K562 (cell line): ENCODE results near the gene RXRA. TPM values are rescaled to one million over a fixed set of nuclear protein-coding genes. Genes with fewer than 3 reads are reported as not detected.

Source experiments
- ATAC-seq: fragments of 200-7000 bp; cut with Tn5 transposase; 3 replicates; pipeline ENCODE4 v1.9.1; 2020; ENCODE audit warnings: moderate library complexity
- BruUV-seq: library from RNA; stranded (reverse); fragments of 400-500 nt; replicated peaks from 2 replicates; lab custom pipeline; 2021; lab: Mats Ljungman, UMichigan
- CTCF ChIA-PET: fragments of 300-600 bp; formaldehyde crosslinking; extraction: SDS; loops from one replicate; lab custom pipeline; 2021; ENCODE audit warnings: low intra/inter-chr PET ratio; lab: Yijun Ruan, JAX
- POLR2A ChIA-PET: fragments of 300-600, 350-650 bp; sonication (Branson Sonifier 250); formaldehyde crosslinking; extraction: SDS; loops from one replicate; lab custom pipeline; 2021; ENCODE audit warnings: antibody characterized with exemption, inconsistent platforms; lab: Yijun Ruan, JAX
- DNase-seq, 4 experiments: peaks; one replicate each; pipeline versions ENCODE4 v3.0.0 to v3.0.0-alpha.2; 2011 to 2018; ENCODE audit warnings: low spot score in 3 of 4, mixed read lengths in 3 of 4; ENCODE audit errors: extremely low read depth in 1 of 4
- FAIRE-seq: peaks from 2 replicates; lab custom pipeline; 2011; peaks lifted over from hg19 to GRCh38; lab: Jason Lieb, UNC
- H2AFZ ChIP-seq: 2 replicates; pipeline ENCODE4 v1.6.0; 2011; ENCODE audit warnings: low read depth, low read length, control low read depth, inconsistent platforms
- H3K27ac ChIP-seq: fragments of 200-600 bp; 3 replicates; pipeline ENCODE4 v1.8.0; 2011; ENCODE audit warnings: low read depth, mild to moderate bottlenecking, control low read depth, inconsistent platforms, low read length, moderate library complexity, mixed read lengths; ENCODE audit errors: extremely low read depth
- H3K27me3 ChIP-seq, 2 experiments: fragments of 300-600 bp in 1 of 2; 2 replicates in 1 of 2; 3 replicates in 1 of 2; pipeline versions ENCODE4 v1.6.0 to v1.8.0; 2011; ENCODE audit warnings: inconsistent platforms in 2 of 2, low read length in 2 of 2, mild to moderate bottlenecking in 1 of 2, mixed read lengths in 1 of 2, moderate library complexity in 1 of 2; ENCODE audit not compliant: control insufficient read depth in 2 of 2, insufficient read depth in 2 of 2
- H3K36me3 ChIP-seq: fragments of 300-600 bp; 3 replicates; pipeline ENCODE4 v1.8.0; 2011; ENCODE audit warnings: mild to moderate bottlenecking, low read length, inconsistent platforms; ENCODE audit not compliant: control insufficient read depth, insufficient read depth
- H3K4me1 ChIP-seq, 2 experiments: fragments of 200-600 bp in 1 of 2; replicated peaks in 1 of 2; 2 replicates in 1 of 2; 3 replicates in 1 of 2; pipeline versions ENCODE4 v1.5.1 to v1.8.0; 2011; ENCODE audit warnings: inconsistent platforms in 2 of 2, low read length in 2 of 2, mild to moderate bottlenecking in 1 of 2, mixed read lengths in 1 of 2, moderate library complexity in 1 of 2; ENCODE audit not compliant: control insufficient read depth in 2 of 2, insufficient read depth in 2 of 2
- H3K4me2 ChIP-seq: 2 replicates; pipeline ENCODE4 v1.6.1; 2011; ENCODE audit warnings: low read length, control low read depth, inconsistent platforms, mixed read lengths; ENCODE audit not compliant: insufficient read depth
- H3K4me3 ChIP-seq: fragments of 200-600 bp; sonication (generic), shearing (Covaris generic); 2 replicates; pipeline ENCODE4 v1.5.1; 2016; ENCODE audit warnings: control low read depth, inconsistent platforms
- H3K79me2 ChIP-seq: fragments of 200-600 bp; 3 replicates; pipeline ENCODE4 v1.8.0; 2011; ENCODE audit warnings: low read length, inconsistent platforms; ENCODE audit not compliant: control insufficient read depth, insufficient read depth
- H3K9ac ChIP-seq, 2 experiments: 2 replicates each; pipeline versions ENCODE4 v1.6.0 to v1.6.1; 2011; ENCODE audit warnings: low read depth in 2 of 2, low read length in 2 of 2, control low read depth in 1 of 2, inconsistent platforms in 1 of 2, mild to moderate bottlenecking in 1 of 2, mixed read lengths in 1 of 2; ENCODE audit not compliant: insufficient read depth in 1 of 2
- H3K9me1 ChIP-seq: one replicate; pipeline ENCODE4 v1.6.0; 2011; ENCODE audit warnings: inconsistent platforms, mild to moderate bottlenecking, low read length, moderate library complexity; ENCODE audit not compliant: control insufficient read depth, insufficient read depth
- H3K9me3 ChIP-seq: replicated peaks from 2 replicates; pipeline ENCODE4 v1.5.1; 2011; ENCODE audit warnings: low read depth, low read length, inconsistent platforms; ENCODE audit not compliant: control insufficient read depth, insufficient read depth
- H4K20me1 ChIP-seq: replicated peaks from 2 replicates; pipeline ENCODE4 v1.6.1; 2011; ENCODE audit warnings: low read length, inconsistent platforms, mixed read lengths; ENCODE audit not compliant: control insufficient read depth, insufficient read depth
- CHD2 ChIP-seq: IDR thresholded peaks from 2 replicates; pipeline ENCODE4 v1.6.1; 2011; ENCODE audit warnings: low read depth, low read length
- CUX1 ChIP-seq: fragments of 200-800 bp; sonication (Bioruptor generic); IDR thresholded peaks from 2 replicates; pipeline ENCODE4 v1.6.1; 2016; ENCODE audit warnings: missing genetic modification characterization, missing compliant biosample characterization
- GATAD2B ChIP-seq: fragments of 450-650 bp; IDR thresholded peaks from 2 replicates; pipeline ENCODE4 v1.6.1; 2017; ENCODE audit warnings: mild to moderate bottlenecking, borderline replicate concordance
- ZNF24 ChIP-seq: fragments of 450-650 bp; IDR thresholded peaks from 2 replicates; pipeline ENCODE4 v1.6.1; 2016
- ZNF717 ChIP-seq: fragments of 250-450 bp; sonication (Bioruptor Pico); IDR thresholded peaks from 2 replicates; pipeline ENCODE4 v1.5.0; 2021
- WGBS: fragments of 100-300 bp; shearing (Covaris generic); methylation state at CpG from one replicate; pipeline ENCODE4 v1.1.6; 2016; ENCODE audit warnings: low coverage, mixed read lengths; ENCODE audit not compliant: insufficient coverage; ENCODE audit errors: missing lambda C conversion rate; 5-methylcytosine and 5-hydroxymethylcytosine counted together
- in situ Hi-C: fragments of 300-500 bp; cut with MboI; formaldehyde crosslinking; loops from 4 replicates; pipeline ENCODE4 v1.15.0; 2018; ENCODE audit warnings: inconsistent platforms, mixed read lengths
- intact Hi-C: fragments of 100-400 bp; cut with micrococcal nuclease; formaldehyde crosslinking; loops from 2 replicates; pipeline ENCODE4 v1.14.2; 2022
- polyA plus RNA-seq, 8 experiments: library from polyadenylated mRNA; depleted of rRNA in 4 of 8; stranded (reverse) in 5 of 8; unstranded in 3 of 8; fragments of >200 nt; fragmentation: Nextera tagmentation in 2 of 8; fragmentation: Illumina TruSeq in 1 of 8; extraction: Ambion mirVana in 2 of 8; extraction: Trizol in 1 of 8; gene quantifications; 2 replicates each; pipeline versions ENCODE4 v1.2.1 to v1.2.3, GENCODE V29; 2011 to 2014; ENCODE audit warnings: inconsistent platforms in 1 of 8, missing spikeins in 1 of 8
- total RNA-seq, 7 experiments: library from RNA; depleted of rRNA in 6 of 7; stranded (reverse); fragments of >200 nt in 6 of 7; fragmentation: Illumina TruSeq in 2 of 7; extraction: Trizol in 2 of 7; gene quantifications; 2 replicates each; pipeline versions ENCODE4 v1.2.1 to v1.2.3, GENCODE V29; 2011 to 2021; ENCODE audit warnings: low replicate concordance in 1 of 7
- TF ChIP-seq, protein P1 (sequence below), 2 experiments: fragments of 450-650 bp; conservative IDR thresholded peaks; 2 replicates each; pipeline ENCODE4 v1.6.1; 2017; ENCODE audit warnings: mild to moderate bottlenecking in 2 of 2, moderate library complexity in 2 of 2

RXRA gene
- total and polyA plus RNA-seq, 9 of the 15 experiments (the other 6 are each of a cell fraction or from before 2014, with no cell fraction given) = 0.35 to 23.6 (median 4.6) TPM

DNA sequence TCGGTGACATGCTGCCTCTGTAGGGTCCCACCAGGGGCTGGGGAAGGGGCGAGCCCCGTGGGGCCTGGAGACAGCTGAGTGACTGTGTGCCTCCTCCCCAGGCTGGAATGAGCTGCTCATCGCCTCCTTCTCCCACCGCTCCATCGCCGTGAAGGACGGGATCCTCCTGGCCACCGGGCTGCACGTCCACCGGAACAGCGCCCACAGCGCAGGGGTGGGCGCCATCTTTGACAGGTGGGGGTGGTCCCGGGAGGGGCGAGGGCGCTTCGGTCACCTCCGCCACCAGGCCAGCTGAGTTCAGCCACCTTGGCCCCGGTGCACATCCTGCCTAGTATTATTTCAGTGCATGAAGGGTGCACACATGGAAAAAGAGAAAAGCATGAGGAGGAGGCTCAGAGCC lies 102.8 kb downstream of the RXRA start (continued):
- TF ChIP-seq CUX1 (no peak), ZNF24 (no peak), GATAD2B (no peak), CHD2 (no peak)
- TF ChIP-seq, all 486 proteins: peak for 0

DNA sequence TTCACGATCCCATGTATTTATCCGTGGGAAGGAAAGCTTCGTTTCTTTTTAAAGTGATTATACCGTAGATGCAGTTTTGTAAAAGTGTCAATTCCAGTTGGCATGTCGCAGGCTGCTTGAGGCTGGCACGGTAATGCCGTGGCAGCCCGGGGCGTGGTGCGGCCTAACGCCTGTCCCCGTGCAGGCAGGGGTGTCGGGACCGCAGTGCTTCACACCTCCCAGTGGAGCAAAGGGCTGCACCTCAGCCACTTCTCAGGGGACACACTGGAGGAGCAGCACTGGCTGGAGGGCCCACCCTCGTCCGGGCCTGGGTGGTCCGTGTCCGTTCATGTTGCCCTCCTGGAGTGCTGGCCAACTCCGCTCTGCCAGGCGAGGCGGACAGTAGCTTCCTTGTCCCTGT lies 103.2 kb downstream of the RXRA start:
- H4K20me1 ChIP-seq = peaks cover under 1% of the 10 kb centered on the region; the same call in 1 of the 2 replicates
- DNase-seq (no peak), ATAC-seq (no peak), FAIRE-seq (no peak)
- ChIA-PET POLR2A (no interaction called here), CTCF (no interaction called here)
- intact Hi-C loops (no loop called here), in situ Hi-C loops (no loop called here)
- no peaks in the 10 kb centered on the region for H3K9me3 ChIP-seq
- no peak overlapping the region for H2AFZ ChIP-seq
- H3K4me1 ChIP-seq = peaks cover 0 to 17% of the 10 kb centered on the region in 2 experiments; a peak in 2 of 5 replicates
- no peak overlapping the region for H3K9ac ChIP-seq
- H3K9me1 ChIP-seq = peaks cover 4% of the 10 kb centered on the region
- H3K36me3 ChIP-seq = peaks cover 5% of the 10 kb centered on the region; the same call in 1 of the 3 replicates
- no peak for TF ChIP-seq ZNF717 (CRISPR knock-in tag)
- TF ChIP-seq, protein P1, sequence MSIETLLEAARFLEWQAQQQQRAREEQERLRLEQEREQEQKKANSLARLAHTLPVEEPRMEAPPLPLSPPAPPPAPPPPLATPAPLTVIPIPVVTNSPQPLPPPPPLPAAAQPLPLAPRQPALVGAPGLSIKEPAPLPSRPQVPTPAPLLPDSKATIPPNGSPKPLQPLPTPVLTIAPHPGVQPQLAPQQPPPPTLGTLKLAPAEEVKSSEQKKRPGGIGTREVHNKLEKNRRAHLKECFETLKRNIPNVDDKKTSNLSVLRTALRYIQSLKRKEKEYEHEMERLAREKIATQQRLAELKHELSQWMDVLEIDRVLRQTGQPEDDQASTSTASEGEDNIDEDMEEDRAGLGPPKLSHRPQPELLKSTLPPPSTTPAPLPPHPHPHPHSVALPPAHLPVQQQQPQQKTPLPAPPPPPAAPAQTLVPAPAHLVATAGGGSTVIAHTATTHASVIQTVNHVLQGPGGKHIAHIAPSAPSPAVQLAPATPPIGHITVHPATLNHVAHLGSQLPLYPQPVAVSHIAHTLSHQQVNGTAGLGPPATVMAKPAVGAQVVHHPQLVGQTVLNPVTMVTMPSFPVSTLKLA (conservative IDR thresholded peaks at IDR 0.05) = no peak
- no peak overlapping the region for H3K4me2 ChIP-seq
- no peak overlapping the region for H3K4me3 ChIP-seq
- WGBS = 86% methylated on average over 20 of the region's 21 CpGs
- no TSS peak for BruUV-seq
- no peak overlapping the region for H3K27ac ChIP-seq
- no peaks in the 10 kb centered on the region for H3K79me2 ChIP-seq
- H3K27me3 ChIP-seq = no peaks in the 10 kb centered on the region
